Thoracic aorta (tissue), 2 donors: ENCODE results near the gene ATF7IP. TPM values are rescaled to one million over a fixed set of nuclear protein-coding genes. Genes with fewer than 3 reads are reported as not detected.
"Not testable (repeated sequence)": the region's sequence is repeated elsewhere in the genome, so short reads cannot be mapped to it uniquely, and the experiment has no call there.

ENCODE experiments used
- ATAC-seq: fragments of 150-250 bp; one replicate; pipeline ENCODE4 v1.8.0; 2017; ENCODE audit warnings: low read depth; ENCODE audit not compliant: insufficient number of reproducible peaks, low FRiP score
- DNase-seq: peaks from one replicate; pipeline ENCODE4 v3.0.0-alpha.2; 2020; ENCODE audit warnings: low spot score
- H3K27ac ChIP-seq, 2 donors: fragments of 200-600 bp; sonication (generic); 1 replicate in 1 of 2; 2 replicates in 1 of 2; pipeline ENCODE4 v1.5.1; 2016; ENCODE audit warnings: mild to moderate bottlenecking in 2 of 2, moderate library complexity in 2 of 2
- H3K27me3 ChIP-seq: fragments of 200-600 bp; sonication (generic); replicated peaks from 2 replicates; pipeline ENCODE4 v1.6.0; 2016; ENCODE audit warnings: mild to moderate bottlenecking; ENCODE audit not compliant: insufficient read depth
- H3K36me3 ChIP-seq: fragments of 200-600 bp; sonication (generic); one replicate; pipeline ENCODE4 v1.5.1; 2016
- H3K4me1 ChIP-seq, 2 donors: fragments of 200-600 bp; sonication (generic); 1 replicate in 1 of 2; 2 replicates in 1 of 2; pipeline versions ENCODE4 v1.5.1 to v1.6.0; 2016; ENCODE audit warnings: low read depth in 2 of 2, mild to moderate bottlenecking in 1 of 2; ENCODE audit not compliant: control insufficient read depth in 1 of 2
- H3K4me3 ChIP-seq: fragments of 200-600 bp; sonication (generic); 2 replicates; pipeline ENCODE4 v1.5.1; 2016; ENCODE audit warnings: mild to moderate bottlenecking
- H3K9me3 ChIP-seq: fragments of 200-600 bp; sonication (generic); 2 replicates; pipeline ENCODE4 v1.5.1; 2016
- total RNA-seq, 2 donors: library from RNA; depleted of rRNA; stranded (reverse); fragments of >200 nt; gene quantifications; one replicate each; pipeline versions ENCODE4 v1.1.0 to v1.2.3, GENCODE V29; 2016
- TF ChIP-seq, protein P1 (sequence below): fragments of 200-600 bp; sonication (generic); IDR thresholded peaks from one replicate; pipeline ENCODE4 v1.5.1; 2019; ENCODE audit warnings: antibody characterized with exemption

ATF7IP gene
- total RNA-seq, 2 donors from 2014 or later = 41.0 to 41.7 TPM

DNA sequence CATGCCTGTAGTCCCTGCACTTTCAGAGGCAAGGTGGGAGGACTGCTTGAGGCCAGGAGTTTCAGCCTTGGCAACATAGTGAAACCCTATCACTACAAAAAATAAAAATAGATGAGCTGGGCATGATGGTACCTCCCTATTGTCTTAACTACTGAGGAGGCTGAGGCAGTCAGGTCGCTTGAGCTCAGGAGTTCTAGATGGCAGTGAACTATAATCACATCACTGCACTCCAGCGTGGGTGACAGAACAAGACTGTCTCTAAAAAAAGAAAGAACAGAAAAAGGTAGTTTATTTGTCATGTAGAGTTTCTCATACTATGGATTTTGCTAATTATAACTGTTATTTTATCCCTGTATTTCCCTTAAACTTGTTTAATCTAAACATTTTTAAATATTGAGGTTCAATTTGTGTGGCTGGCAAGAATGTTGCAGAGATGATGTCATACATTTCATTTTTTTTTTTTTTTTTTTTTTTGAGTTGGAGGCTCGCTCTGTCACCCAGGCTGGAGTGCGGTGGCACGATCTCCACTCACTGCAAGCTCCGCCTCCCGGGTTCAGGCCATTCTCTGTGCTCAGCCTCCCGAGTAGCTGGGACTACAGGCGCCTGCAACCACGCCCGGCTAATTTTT, 39.7 kb upstream of the ATF7IP start:
- DNase-seq (no peak), ATAC-seq (no peak)
- Histone ChIP-seq H3K27me3 (no peaks in the 10 kb centered on the region), H3K36me3 (no peaks in the 10 kb centered on the region), H3K9me3 (no peaks in the 10 kb centered on the region), H3K27ac (no peak overlapping the region), H3K4me3 (no peak overlapping the region), H3K4me1 (no peaks in the 10 kb centered on the region)
- TF ChIP-seq, protein P1, sequence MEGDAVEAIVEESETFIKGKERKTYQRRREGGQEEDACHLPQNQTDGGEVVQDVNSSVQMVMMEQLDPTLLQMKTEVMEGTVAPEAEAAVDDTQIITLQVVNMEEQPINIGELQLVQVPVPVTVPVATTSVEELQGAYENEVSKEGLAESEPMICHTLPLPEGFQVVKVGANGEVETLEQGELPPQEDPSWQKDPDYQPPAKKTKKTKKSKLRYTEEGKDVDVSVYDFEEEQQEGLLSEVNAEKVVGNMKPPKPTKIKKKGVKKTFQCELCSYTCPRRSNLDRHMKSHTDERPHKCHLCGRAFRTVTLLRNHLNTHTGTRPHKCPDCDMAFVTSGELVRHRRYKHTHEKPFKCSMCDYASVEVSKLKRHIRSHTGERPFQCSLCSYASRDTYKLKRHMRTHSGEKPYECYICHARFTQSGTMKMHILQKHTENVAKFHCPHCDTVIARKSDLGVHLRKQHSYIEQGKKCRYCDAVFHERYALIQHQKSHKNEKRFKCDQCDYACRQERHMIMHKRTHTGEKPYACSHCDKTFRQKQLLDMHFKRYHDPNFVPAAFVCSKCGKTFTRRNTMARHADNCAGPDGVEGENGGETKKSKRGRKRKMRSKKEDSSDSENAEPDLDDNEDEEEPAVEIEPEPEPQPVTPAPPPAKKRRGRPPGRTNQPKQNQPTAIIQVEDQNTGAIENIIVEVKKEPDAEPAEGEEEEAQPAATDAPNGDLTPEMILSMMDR = no peak

DNA sequence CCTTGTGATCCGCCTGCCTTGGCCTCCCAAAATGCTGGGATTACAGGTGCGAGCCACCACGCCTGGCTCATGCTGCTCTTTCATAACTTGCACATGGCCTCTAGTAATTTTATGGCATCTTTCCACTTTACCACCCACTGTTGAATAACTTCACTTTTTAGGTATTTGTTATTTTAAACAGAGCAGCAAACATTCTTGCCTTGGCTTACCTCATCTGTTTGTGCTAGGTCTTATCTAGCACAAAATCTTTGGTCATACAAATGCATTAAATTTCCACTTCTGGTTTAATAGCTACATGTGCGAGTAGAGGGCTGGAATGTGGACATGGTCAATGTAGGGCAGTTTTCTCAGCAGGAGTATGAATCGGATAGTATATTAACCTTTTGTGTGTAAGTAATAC, 38.8 kb upstream of the ATF7IP start:
- Histone ChIP-seq H3K27ac (no peak overlapping the region), H3K9me3 (no peaks in the 10 kb centered on the region), H3K27me3 (no peaks in the 10 kb centered on the region), H3K36me3 (no peaks in the 10 kb centered on the region), H3K4me1 (no peaks in the 10 kb centered on the region), H3K4me3 (no peak overlapping the region)
- TF ChIP-seq, protein P1 = no peak
- no peak for DNase-seq
- ATAC-seq = no peak

DNA sequence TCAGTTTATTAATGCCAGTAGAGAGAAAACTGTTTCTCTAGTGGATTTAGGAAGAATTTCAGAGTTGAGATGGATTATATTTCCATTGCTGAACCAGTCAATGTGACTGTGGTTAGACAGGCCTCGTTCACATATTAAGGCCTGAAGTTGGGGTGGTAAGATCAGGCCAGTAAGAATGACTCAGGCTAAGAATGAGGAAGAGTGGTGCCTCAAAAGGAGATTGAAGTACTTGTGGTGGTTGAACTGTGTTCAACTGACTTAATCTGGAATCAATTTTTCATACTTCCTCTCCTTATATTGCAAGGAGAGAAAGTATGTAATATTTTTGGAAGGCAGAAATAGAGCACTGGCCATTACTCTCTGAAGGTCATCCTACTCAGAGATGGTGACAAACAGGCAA, 37.8 kb upstream of the ATF7IP start:
- no peaks in the 10 kb centered on the region for H3K36me3 ChIP-seq
- H3K27ac ChIP-seq = peak overlapping the region in 1 of 2 donors; percentile 52
- no peak for ATAC-seq
- DNase-seq = no peak
- H3K4me1 ChIP-seq = no peaks in the 10 kb centered on the region
- H3K9me3 ChIP-seq = no peaks in the 10 kb centered on the region
- no peak overlapping the region for H3K4me3 ChIP-seq
- TF ChIP-seq, protein P1 = no peak
- no peaks in the 10 kb centered on the region for H3K27me3 ChIP-seq

DNA sequence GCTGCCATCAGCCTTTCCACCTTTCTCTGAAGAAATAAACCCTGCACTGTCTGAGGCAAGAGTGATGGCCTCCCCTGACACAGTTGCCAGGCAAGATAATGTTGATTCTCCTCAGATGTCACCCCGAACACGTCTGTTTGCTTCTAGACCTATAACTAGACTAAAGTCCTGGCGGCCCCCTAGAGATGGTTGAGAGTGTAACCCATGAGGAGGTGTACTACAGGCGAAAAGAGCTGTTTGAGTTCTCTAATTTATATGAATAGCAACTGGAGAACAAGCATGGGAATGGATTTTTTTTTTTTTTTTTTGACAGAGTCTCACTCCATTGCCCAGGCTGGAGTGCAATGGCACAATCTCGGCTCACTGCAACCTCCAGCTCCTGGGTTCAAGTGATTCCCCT, 33.0 kb upstream of the ATF7IP start:
- Histone ChIP-seq H3K4me3 (no peak overlapping the region), H3K36me3 (no peaks in the 10 kb centered on the region), H3K9me3 (no peaks in the 10 kb centered on the region), H3K27ac (no peak overlapping the region), H3K27me3 (no peaks in the 10 kb centered on the region), H3K4me1 (no peaks in the 10 kb centered on the region)
- TF ChIP-seq, protein P1 = no peak
- ATAC-seq (no peak), DNase-seq (no peak)

DNA sequence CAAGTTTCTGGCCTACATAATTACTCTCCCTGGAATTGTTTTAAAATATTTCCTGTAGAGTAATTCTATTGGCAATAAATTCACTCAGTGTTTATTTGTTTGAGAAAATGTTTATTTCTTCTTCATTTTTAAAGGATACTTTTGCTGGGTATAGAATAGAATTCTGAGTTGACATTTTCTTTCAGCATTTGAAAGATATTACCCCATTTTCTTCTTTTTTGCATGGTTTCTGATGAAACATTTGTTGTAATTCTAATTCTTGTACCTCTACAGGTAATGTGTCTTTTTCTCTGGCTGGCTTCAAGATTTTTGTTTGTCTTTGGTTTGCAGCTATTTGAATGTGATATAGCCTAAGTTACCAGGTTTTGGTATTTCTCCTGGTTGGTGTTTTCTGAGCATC, 25.1 kb upstream of the ATF7IP start:
- Histone ChIP-seq H3K9me3 (peaks cover 12% of the 10 kb centered on the region), H3K27ac (no peak overlapping the region)
- TF ChIP-seq, protein P1 = no peak

DNA sequence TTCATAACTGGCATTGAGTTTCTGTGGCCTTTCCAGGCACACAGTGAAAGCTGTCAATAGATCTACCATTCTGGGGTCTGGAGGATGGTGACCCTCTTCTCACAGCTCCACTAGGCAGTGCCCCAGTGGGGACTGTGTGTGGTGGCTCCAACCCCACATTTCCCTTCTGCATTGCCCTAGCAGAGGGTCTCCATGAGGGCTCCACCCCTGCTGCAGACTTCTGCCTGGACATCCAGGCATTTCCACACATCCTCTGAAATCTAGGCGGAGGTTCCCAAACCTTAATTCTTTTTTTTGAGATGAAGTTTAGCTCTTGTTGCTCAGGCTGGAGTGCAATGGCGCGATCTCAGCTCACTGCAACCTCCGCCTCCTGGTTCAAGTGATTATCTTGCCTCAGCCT, 14.0 kb upstream of the ATF7IP start:
- ATAC-seq, H3K36me3 ChIP-seq, H3K27me3 ChIP-seq, H3K4me3 ChIP-seq, H3K27ac ChIP-seq, H3K9me3 ChIP-seq, DNase-seq, H3K4me1 ChIP-seq: not testable (repeated sequence)

More for the DNA sequence above, 25.1 kb upstream of the ATF7IP start:
- Histone ChIP-seq H3K27me3 (no peaks in the 10 kb centered on the region), H3K4me1 (no peaks in the 10 kb centered on the region), H3K4me3 (no peak overlapping the region), H3K36me3 (no peaks in the 10 kb centered on the region)
- no peak for ATAC-seq
- DNase-seq = no peak

DNA sequence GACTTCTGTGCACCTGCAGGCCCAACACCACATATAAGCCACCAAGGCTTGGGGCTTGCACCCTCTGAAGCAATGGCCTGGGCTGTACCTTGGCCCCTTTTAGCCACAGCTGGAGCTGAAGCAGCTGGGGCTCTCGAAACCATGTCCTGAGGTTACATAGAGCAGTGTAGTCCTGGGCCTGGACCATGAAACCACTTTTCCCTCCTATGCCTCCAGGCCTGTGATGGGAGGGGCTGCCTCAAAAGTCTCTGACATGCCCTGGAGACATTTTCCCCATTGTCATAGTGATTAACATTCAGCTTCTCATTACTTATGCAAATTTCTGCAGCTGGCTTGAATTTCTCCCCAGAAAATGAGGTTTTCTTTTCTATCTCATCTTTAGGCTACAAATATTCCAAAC, 13.4 kb upstream of the ATF7IP start:
- H3K36me3 ChIP-seq, DNase-seq, H3K4me3 ChIP-seq, H3K9me3 ChIP-seq, H3K4me1 ChIP-seq, H3K27me3 ChIP-seq, H3K27ac ChIP-seq, ATAC-seq: not testable (repeated sequence)

DNA sequence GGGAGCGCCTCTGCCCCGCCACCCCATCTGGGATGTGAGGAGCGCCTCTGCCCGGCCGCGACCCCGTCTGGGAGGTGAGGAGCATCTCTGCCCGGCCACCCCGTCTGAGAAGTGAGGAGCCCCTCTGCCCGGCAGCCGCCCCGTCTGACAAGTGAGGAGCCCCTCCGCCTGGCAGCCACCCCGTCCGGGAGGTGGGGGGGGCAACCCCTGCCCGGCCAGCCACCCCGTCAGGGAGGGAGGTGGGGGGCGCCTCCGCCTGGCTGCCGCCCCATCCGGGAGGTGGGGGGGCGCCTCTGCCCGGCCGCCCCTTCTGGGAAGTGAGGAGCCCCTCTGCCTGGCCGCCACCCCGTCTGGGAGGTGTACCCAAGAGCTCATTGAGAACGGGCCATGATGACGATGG, 10.8 kb upstream of the ATF7IP start:
- H3K4me3 ChIP-seq, H3K9me3 ChIP-seq, H3K27ac ChIP-seq, DNase-seq, H3K27me3 ChIP-seq, ATAC-seq, H3K36me3 ChIP-seq, H3K4me1 ChIP-seq: not testable (repeated sequence)
